OCI-LY1 (cell line): Measurements from ENCODE around the gene SPOCK2.

ENCODE experiments used
- H2AFZ ChIP-seq: fragments of 200-600 bp; sonication (generic), shearing (Covaris generic); 2 replicates; pipeline ENCODE4 v1.6.0; 2014; ENCODE audit warnings: antibody characterized with exemption, mild to moderate bottlenecking, low read length
- H3F3A ChIP-seq: fragments of 200-600 bp; sonication (generic), shearing (Covaris generic); 2 replicates; pipeline ENCODE4 v1.6.0; 2014; ENCODE audit warnings: mild to moderate bottlenecking, antibody characterized with exemption, low read length, moderate library complexity; ENCODE audit not compliant: insufficient read depth
- H3K27ac ChIP-seq: fragments of 200-600 bp; sonication (generic); 2 replicates; pipeline ENCODE4 v1.5.1; 2014; ENCODE audit warnings: low read length, mixed run types, mild to moderate bottlenecking, low read depth; ENCODE audit not compliant: poor library complexity, severe bottlenecking
- H3K27me3 ChIP-seq: fragments of 200-600 bp; sonication (generic); 2 replicates; pipeline ENCODE4 v1.6.0; 2014; ENCODE audit warnings: antibody characterized with exemption, mild to moderate bottlenecking, low read length, moderate library complexity; ENCODE audit not compliant: insufficient read depth
- H3K36me3 ChIP-seq: fragments of 200-600 bp; sonication (generic); 2 replicates; pipeline ENCODE4 v1.6.1; 2014; ENCODE audit warnings: mild to moderate bottlenecking, antibody characterized with exemption, low read length, moderate library complexity, mixed read lengths; ENCODE audit not compliant: insufficient read depth
- H3K4me1 ChIP-seq: fragments of 200-600 bp; sonication (generic); 2 replicates; pipeline ENCODE4 v1.5.1; 2014; ENCODE audit warnings: mild to moderate bottlenecking, low read length, moderate library complexity; ENCODE audit not compliant: insufficient read depth, severe bottlenecking
- H3K4me2 ChIP-seq: fragments of 200-600 bp; sonication (generic), shearing (Covaris generic); 2 replicates; pipeline ENCODE4 v1.6.1; 2014; ENCODE audit warnings: low read length
- H3K4me3 ChIP-seq: fragments of 200-600 bp; sonication (generic); 2 replicates; pipeline ENCODE4 v1.5.1; 2014; ENCODE audit warnings: low read length, low read depth, mild to moderate bottlenecking, mixed read lengths; ENCODE audit not compliant: poor library complexity, severe bottlenecking
- H3K79me2 ChIP-seq: fragments of 200-600 bp; shearing (Covaris generic); 2 replicates; pipeline ENCODE4 v1.6.1; 2016; ENCODE audit warnings: mixed run types, low read length, mixed read lengths; ENCODE audit not compliant: insufficient read depth
- H3K9ac ChIP-seq: fragments of 200-600 bp; sonication (generic), shearing (Covaris generic); 2 replicates; pipeline ENCODE4 v1.6.1; 2014; ENCODE audit warnings: mild to moderate bottlenecking, low read length, mixed read lengths
- H3K9me2 ChIP-seq: fragments of 200-600 bp; sonication (generic), shearing (Covaris generic); 2 replicates; pipeline ENCODE4 v1.6.1; 2014; ENCODE audit warnings: low read depth, mild to moderate bottlenecking, low read length, mixed read lengths
- H3K9me3 ChIP-seq: fragments of 200-600 bp; shearing (Covaris generic); 2 replicates; pipeline ENCODE4 v1.6.1; 2014; ENCODE audit warnings: low read length, mixed read lengths
- H4K20me1 ChIP-seq: fragments of 200-600 bp; sonication (generic), shearing (Covaris generic); 2 replicates; pipeline ENCODE4 v1.6.0; 2016; ENCODE audit warnings: mild to moderate bottlenecking, low read length; ENCODE audit not compliant: insufficient read depth
- CTCF ChIP-seq: fragments of 200-600 bp; sonication (generic), shearing (Covaris generic); IDR thresholded peaks from 2 replicates; pipeline ENCODE4 v1.5.1; 2017; ENCODE audit warnings: mild to moderate bottlenecking, antibody characterized with exemption, low read length, moderate library complexity, mixed read lengths
- EZH2 ChIP-seq: fragments of 200-600 bp; sonication (generic), shearing (Covaris generic); IDR thresholded peaks from 2 replicates; pipeline ENCODE4 v1.8.0; 2017; ENCODE audit warnings: borderline replicate concordance, mixed run types, mild to moderate bottlenecking, antibody characterized with exemption, low read length, moderate library complexity, mixed read lengths

The SPOCK2 gene

GRCh38 chr10:72074574-72075375 lies 13.6 kb downstream of the SPOCK2 start:
- Histone ChIP-seq H3K27ac (no peak overlapping the region), H3K36me3 (peaks cover 32% of the 10 kb centered on the region), H3F3A (no peaks in the 10 kb centered on the region), H3K9me2 (no peaks in the 10 kb centered on the region), H2AFZ (no peak overlapping the region), H4K20me1 (no peaks in the 10 kb centered on the region), H3K9me3 (no peaks in the 10 kb centered on the region), H3K9ac (no peak overlapping the region), H3K4me3 (no peak overlapping the region), H3K79me2 (no peaks in the 10 kb centered on the region), H3K4me2 (no peak overlapping the region), H3K4me1 (peaks cover 28% of the 10 kb centered on the region), H3K27me3 (no peaks in the 10 kb centered on the region)
- no peak for TF ChIP-seq EZH2

- H3K4me3 ChIP-seq = no peak overlapping the region
- H3K4me2 ChIP-seq = no peak overlapping the region
- H3K36me3 ChIP-seq = peaks cover 32% of the 10 kb centered on the region
- no peak overlapping the region for H2AFZ ChIP-seq
- TF ChIP-seq CTCF = no peak
- no peak for TF ChIP-seq EZH2
- no peaks in the 10 kb centered on the region for H3K9me2 ChIP-seq
- no peaks in the 10 kb centered on the region for H3K27me3 ChIP-seq
- H3K79me2 ChIP-seq = no peaks in the 10 kb centered on the region
- peaks cover 19% of the 10 kb centered on the region for H3K4me1 ChIP-seq
- no peak overlapping the region for H3K27ac ChIP-seq
- H3K9ac ChIP-seq = no peak overlapping the region
- H4K20me1 ChIP-seq = no peaks in the 10 kb centered on the region
- H3F3A ChIP-seq = no peaks in the 10 kb centered on the region
- no peaks in the 10 kb centered on the region for H3K9me3 ChIP-seq
These were observed 14.4 kb downstream of the SPOCK2 start for GRCh38 chr10:72073708-72074573.

- no peaks in the 10 kb centered on the region for H3F3A ChIP-seq
- no peak overlapping the region for H2AFZ ChIP-seq
- H3K27ac ChIP-seq = no peak overlapping the region
- no peaks in the 10 kb centered on the region for H3K9me3 ChIP-seq
- peaks cover 33% of the 10 kb centered on the region for H3K36me3 ChIP-seq
- H3K9ac ChIP-seq = no peak overlapping the region
- no peak overlapping the region for H3K4me3 ChIP-seq
- no peaks in the 10 kb centered on the region for H4K20me1 ChIP-seq
- no peaks in the 10 kb centered on the region for H3K79me2 ChIP-seq
- no peaks in the 10 kb centered on the region for H3K27me3 ChIP-seq
- no peaks in the 10 kb centered on the region for H3K9me2 ChIP-seq
- no peak for TF ChIP-seq CTCF
- TF ChIP-seq EZH2 = no peak
- no peak overlapping the region for H3K4me2 ChIP-seq
- peaks cover 18% of the 10 kb centered on the region for H3K4me1 ChIP-seq
These were observed 15.7 kb downstream of the SPOCK2 start for GRCh38 chr10:72072639-72073038.
